Liver (tissue), 9 donors: ENCODE measurements around the gene ERCC4. TPM values are rescaled to one million over a fixed set of nuclear protein-coding genes. Genes with fewer than 3 reads are reported as not detected.

Source experiments
- DNase-seq: peaks from one replicate; pipeline ENCODE4 v3.0.0-alpha.2; 2017; ENCODE audit warnings: low spot score
- H3K27ac ChIP-seq, 2 donors: one replicate each; pipeline ENCODE4 v1.7.0; 2013; ENCODE audit warnings: inconsistent platforms in 2 of 2, low read length in 2 of 2, control low read depth in 1 of 2, low read depth in 1 of 2, mild to moderate bottlenecking in 1 of 2
- H3K27me3 ChIP-seq, 4 donors: one replicate each; pipeline versions ENCODE4 v1.6.1 to v1.7.0; 2013; ENCODE audit warnings: low read length in 3 of 4, inconsistent platforms in 1 of 4, mild to moderate bottlenecking in 1 of 4, moderate library complexity in 1 of 4; ENCODE audit not compliant: control insufficient read depth in 4 of 4, insufficient read depth in 4 of 4
- H3K36me3 ChIP-seq, 4 donors: one replicate each; pipeline versions ENCODE4 v1.6.1 to v1.7.0; 2013; ENCODE audit warnings: low read length in 3 of 4, mild to moderate bottlenecking in 3 of 4, low read depth in 1 of 4, moderate library complexity in 1 of 4; ENCODE audit not compliant: control insufficient read depth in 4 of 4, insufficient read depth in 3 of 4
- H3K4me1 ChIP-seq, 4 donors: one replicate each; pipeline versions ENCODE4 v1.6.1 to v1.7.0; 2013; ENCODE audit warnings: low read length in 3 of 4, mild to moderate bottlenecking in 3 of 4, moderate library complexity in 1 of 4; ENCODE audit not compliant: control insufficient read depth in 4 of 4, insufficient read depth in 4 of 4
- H3K4me3 ChIP-seq, 3 donors: one replicate each; pipeline versions ENCODE4 v1.6.1 to v1.7.0; 2013; ENCODE audit warnings: low read length in 3 of 3, control low read depth in 1 of 3, low read depth in 1 of 3, mild to moderate bottlenecking in 1 of 3
- H3K9ac ChIP-seq, 2 donors: one replicate each; pipeline ENCODE4 v1.7.0; 2013; ENCODE audit warnings: low read length in 2 of 2, mild to moderate bottlenecking in 2 of 2, moderate library complexity in 2 of 2, control low read depth in 1 of 2, low read depth in 1 of 2
- H3K9me3 ChIP-seq, 4 donors: one replicate each; pipeline versions ENCODE4 v1.6.1 to v1.7.0; 2013; ENCODE audit warnings: low read length in 3 of 4; ENCODE audit not compliant: control insufficient read depth in 4 of 4
- GABPA ChIP-seq, 2 donors: IDR thresholded peaks in 1 of 2; conservative IDR thresholded peaks in 1 of 2; 2 replicates each; pipeline ENCODE4 v1.6.1; 2016; ENCODE audit warnings: antibody characterized with exemption in 2 of 2, mild to moderate bottlenecking in 1 of 2, moderate library complexity in 1 of 2
- HNF4A ChIP-seq, 2 donors: conservative IDR thresholded peaks; 2 replicates each; pipeline ENCODE4 v1.6.1; 2016; ENCODE audit warnings: antibody characterized with exemption in 2 of 2, mild to moderate bottlenecking in 2 of 2
- HNF4G ChIP-seq: IDR thresholded peaks from 2 replicates; pipeline ENCODE4 v1.6.1; 2016; ENCODE audit warnings: antibody characterized with exemption
- JUND ChIP-seq, 2 donors: IDR thresholded peaks; 2 replicates each; pipeline ENCODE4 v1.6.1; 2016; ENCODE audit warnings: antibody characterized with exemption in 2 of 2
- RAD21 ChIP-seq, 2 donors: IDR thresholded peaks; 2 replicates each; pipeline ENCODE4 v1.6.1; 2016; ENCODE audit warnings: antibody characterized with exemption in 2 of 2, mild to moderate bottlenecking in 2 of 2
- RXRA ChIP-seq, 2 donors: IDR thresholded peaks; 2 replicates each; pipeline ENCODE4 v1.6.1; 2017 to 2018; ENCODE audit warnings: antibody characterized with exemption in 2 of 2, mild to moderate bottlenecking in 1 of 2
- TAF1 ChIP-seq: conservative IDR thresholded peaks from 2 replicates; pipeline ENCODE4 v1.6.1; 2016; ENCODE audit warnings: antibody characterized with exemption, mild to moderate bottlenecking
- YY1 ChIP-seq: IDR thresholded peaks from 2 replicates; pipeline ENCODE4 v1.6.1; 2016; ENCODE audit warnings: antibody characterized with exemption, mild to moderate bottlenecking
- WGBS: extraction: QIAGEN DNeasy Blood & Tissue Kit; methylation state at CpG from one replicate; pipeline ENCODE4 v1.1.7; 2013; 5-methylcytosine and 5-hydroxymethylcytosine counted together
- polyA plus RNA-seq, 2 donors: library from polyadenylated mRNA; stranded (reverse) in 1 of 2; unstranded in 1 of 2; fragments of 200-250 nt in 1 of 2; fragments of >200 nt in 1 of 2; fragmentation: Nextera tagmentation in 1 of 2; extraction: Ambion mirVana in 1 of 2; gene quantifications; one replicate each; pipeline versions ENCODE4 v1.2.1 to v1.2.3, GENCODE V29; 2013 to 2015
- total RNA-seq, 2 donors: library from RNA; depleted of rRNA; stranded (reverse); fragments of >200 nt; gene quantifications; one replicate each; pipeline ENCODE4 v1.2.3, GENCODE V29; 2014
- TF ChIP-seq, protein P1 (sequence below): fragments of 150-350 bp; IDR thresholded peaks from 2 replicates; pipeline ENCODE4 v1.5.1; 2017; ENCODE audit warnings: improper control_type of control experiment, low read depth, low read length; ENCODE audit not compliant: missing input control
- TF ChIP-seq, protein P2 (sequence below): IDR thresholded peaks from 2 replicates; pipeline ENCODE4 v1.6.1; 2016; ENCODE audit warnings: antibody characterized with exemption
- TF ChIP-seq, protein P3 (sequence below): IDR thresholded peaks from 2 replicates; pipeline ENCODE4 v1.6.1; 2016; ENCODE audit warnings: antibody characterized with exemption
- donor health status: healthy.
- donor health status: healthy.
- donor health status: healthy.
- donor health status: healthy.
- donor health status: healthy.

The ERCC4 gene
- total and polyA plus RNA-seq, 4 donors = 1.6 to 11.1 (median 4.9) TPM

DNA sequence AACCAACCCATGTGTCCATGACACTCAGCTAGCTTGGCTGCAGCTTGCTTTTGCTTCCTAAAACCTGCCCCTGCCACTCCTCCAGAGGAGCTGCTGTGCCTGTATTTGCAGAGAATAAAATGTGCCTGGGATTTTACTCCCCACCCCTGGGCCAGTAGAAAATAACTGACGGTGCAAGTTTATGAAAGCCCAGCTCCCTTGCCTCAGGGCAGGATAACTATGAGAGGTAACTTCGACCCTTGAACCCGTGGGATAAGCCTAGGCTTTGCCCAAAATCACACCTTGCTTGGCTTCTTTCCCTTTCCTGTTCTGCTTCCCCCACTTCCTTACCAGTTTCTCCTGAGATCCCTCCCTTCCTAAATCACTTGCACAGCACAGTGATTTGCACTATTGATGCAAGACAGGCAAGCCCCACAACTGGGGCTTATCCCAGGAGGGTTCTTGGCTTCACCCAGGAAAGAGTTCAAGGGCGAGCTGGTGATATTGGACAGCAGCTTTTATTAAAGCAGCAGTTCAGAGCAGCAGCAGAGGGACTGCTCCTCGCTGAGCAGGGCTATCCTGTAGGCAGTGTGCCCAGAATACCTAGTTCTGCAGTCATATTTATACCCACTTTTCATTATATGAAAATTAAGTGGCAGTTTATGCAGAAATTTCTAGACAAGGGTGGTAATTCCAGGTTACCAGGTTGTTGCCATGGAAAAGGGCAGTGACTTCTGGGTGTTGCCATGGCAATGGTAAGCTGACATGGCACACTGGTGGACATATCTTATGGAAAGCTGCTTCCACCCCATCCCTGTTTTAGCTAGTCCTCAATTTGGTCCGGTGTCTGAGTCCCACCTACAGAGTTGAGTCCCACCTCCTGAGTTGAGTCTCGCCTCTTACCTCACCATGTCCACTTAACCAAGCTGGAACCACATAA, 6.3 kb upstream of the ERCC4 start (continued):
- TF ChIP-seq, protein P1, sequence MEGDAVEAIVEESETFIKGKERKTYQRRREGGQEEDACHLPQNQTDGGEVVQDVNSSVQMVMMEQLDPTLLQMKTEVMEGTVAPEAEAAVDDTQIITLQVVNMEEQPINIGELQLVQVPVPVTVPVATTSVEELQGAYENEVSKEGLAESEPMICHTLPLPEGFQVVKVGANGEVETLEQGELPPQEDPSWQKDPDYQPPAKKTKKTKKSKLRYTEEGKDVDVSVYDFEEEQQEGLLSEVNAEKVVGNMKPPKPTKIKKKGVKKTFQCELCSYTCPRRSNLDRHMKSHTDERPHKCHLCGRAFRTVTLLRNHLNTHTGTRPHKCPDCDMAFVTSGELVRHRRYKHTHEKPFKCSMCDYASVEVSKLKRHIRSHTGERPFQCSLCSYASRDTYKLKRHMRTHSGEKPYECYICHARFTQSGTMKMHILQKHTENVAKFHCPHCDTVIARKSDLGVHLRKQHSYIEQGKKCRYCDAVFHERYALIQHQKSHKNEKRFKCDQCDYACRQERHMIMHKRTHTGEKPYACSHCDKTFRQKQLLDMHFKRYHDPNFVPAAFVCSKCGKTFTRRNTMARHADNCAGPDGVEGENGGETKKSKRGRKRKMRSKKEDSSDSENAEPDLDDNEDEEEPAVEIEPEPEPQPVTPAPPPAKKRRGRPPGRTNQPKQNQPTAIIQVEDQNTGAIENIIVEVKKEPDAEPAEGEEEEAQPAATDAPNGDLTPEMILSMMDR = no peak
- no peak for TF ChIP-seq TAF1

DNA sequence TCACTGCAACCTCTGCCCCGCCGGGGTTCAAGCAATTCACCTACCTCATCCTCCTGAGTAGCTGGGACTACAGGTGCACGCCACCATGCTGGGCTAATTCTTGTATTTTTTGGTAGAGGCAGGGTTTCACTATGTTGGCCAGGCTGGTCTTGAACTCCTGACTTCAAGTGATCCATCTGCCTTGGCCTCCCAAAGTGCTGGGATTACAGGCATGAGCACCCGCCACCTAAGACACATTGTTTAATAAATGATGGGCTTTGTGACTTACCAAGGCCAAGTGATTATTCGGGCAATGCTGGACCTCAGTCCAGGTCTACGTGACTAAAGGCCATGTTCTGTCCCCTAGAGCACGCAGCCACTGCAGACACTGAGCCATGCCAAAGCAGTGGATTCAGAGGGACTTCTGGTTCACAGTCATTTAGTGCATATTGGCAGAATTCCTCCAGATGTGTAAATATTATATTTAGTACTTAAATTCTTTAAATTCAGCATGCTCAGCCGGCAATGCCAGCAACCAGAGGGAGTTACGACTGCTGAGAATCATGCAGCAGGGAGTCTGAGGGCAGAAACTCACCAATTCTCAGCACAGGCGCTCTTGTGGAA, 4.8 kb upstream of the ERCC4 start:
- H3K27ac ChIP-seq = no peak overlapping the region
- no peak overlapping the region for H3K4me3 ChIP-seq
- 63% methylated on average over 10 of the region's 10 CpGs for WGBS
- TF ChIP-seq HNF4A (conservative IDR thresholded peaks at IDR 0.05) (peak in 1 of 2 donors; percentile 17), HNF4G (no peak)
- H3K9me3 ChIP-seq = no peaks in the 10 kb centered on the region
- H3K4me1 ChIP-seq = peaks cover 7 to 28% (median 17%) of the 10 kb centered on the region in 4 donors
- H3K9ac ChIP-seq = no peak overlapping the region
- DNase-seq = no peak
- H3K27me3 ChIP-seq = no peaks in the 10 kb centered on the region
- H3K36me3 ChIP-seq = no peaks in the 10 kb centered on the region

DNA sequence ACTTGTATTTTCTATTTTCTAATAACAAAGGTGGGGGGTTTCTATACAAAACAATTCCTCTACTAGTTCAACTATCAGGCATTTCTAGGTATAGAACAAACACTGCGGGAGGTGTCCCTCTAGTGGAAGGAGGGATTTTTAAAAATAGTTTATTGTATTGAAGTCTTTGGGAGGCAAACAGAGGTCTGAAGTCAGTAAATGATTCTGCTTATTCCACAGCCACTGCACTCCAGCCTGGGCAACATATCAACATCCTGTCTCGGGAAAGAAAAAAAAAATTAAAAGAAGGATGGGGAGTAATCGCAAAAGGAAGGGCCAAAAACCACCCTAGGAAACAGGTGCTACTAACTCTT, 648 bp upstream of the ERCC4 start:
- DNase-seq = no peak
- H3K4me1 ChIP-seq = peaks cover 9 to 22% (median 16%) of the 10 kb centered on the region in 4 donors

DNA sequence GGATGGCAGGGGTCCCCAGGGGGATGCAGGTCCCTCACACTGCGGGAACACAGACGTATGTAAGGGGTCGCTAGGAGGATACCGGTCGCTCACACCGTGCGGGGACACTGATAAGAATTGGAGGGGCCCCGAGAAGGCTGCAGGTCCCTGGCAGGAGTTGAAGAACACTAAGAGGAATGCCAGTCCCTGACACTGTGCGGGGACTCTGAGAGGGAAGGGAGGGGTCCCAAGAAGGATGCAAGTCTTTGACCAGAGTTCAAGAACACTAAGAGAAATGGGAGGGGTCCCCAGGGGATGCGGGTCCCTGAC, 510 bp downstream of the ERCC4 start:
- no peak for DNase-seq
- TF ChIP-seq RAD21 (IDR thresholded peaks at IDR 0.05) = no peak
- TF ChIP-seq, protein P2, sequence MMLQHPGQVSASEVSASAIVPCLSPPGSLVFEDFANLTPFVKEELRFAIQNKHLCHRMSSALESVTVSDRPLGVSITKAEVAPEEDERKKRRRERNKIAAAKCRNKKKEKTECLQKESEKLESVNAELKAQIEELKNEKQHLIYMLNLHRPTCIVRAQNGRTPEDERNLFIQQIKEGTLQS = no peak
- TF ChIP-seq RXRA (IDR thresholded peaks at IDR 0.05) = no peak
- TF ChIP-seq, protein P3, sequence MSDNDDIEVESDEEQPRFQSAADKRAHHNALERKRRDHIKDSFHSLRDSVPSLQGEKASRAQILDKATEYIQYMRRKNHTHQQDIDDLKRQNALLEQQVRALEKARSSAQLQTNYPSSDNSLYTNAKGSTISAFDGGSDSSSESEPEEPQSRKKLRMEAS = no peak
- TF ChIP-seq HNF4A (conservative IDR thresholded peaks at IDR 0.05) = no peak
- no peak for TF ChIP-seq JUND (IDR thresholded peaks at IDR 0.05)
- no peak for TF ChIP-seq YY1
- TF ChIP-seq GABPA (IDR thresholded peaks at IDR 0.05 in 1 of 2, conservative IDR thresholded peaks at IDR 0.05 in 1 of 2) = no peak
- TF ChIP-seq, protein P1 = no peak

More for the DNA sequence above, 648 bp upstream of the ERCC4 start:
- Histone ChIP-seq H3K27ac (peak overlapping the region; percentile 62 to 74), H3K9me3 (no peaks in the 10 kb centered on the region), H3K4me3 (peak overlapping the region; percentile 39 to 94 (median 70)), H3K36me3 (peaks cover 0 to 6% (median 0%) of the 10 kb centered on the region in 4 donors), H3K9ac (peak overlapping the region; percentile 83 to 97), H3K27me3 (no peaks in the 10 kb centered on the region)
- 1% methylated on average over 3 of the region's 3 CpGs for WGBS
- TF ChIP-seq RAD21 (IDR thresholded peaks at IDR 0.05) (peak; percentile 65 to 78), TAF1 (no peak)
- TF ChIP-seq, protein P1 = peak; percentile 39

More for the DNA sequence above, 510 bp downstream of the ERCC4 start:
- Histone ChIP-seq H3K4me1 (peaks cover 9 to 22% (median 16%) of the 10 kb centered on the region in 4 donors), H3K27ac (peak overlapping the region; percentile 62 to 74), H3K4me3 (peak overlapping the region; percentile 70 to 94 (median 88)), H3K36me3 (peaks cover 0 to 6% (median under 1%) of the 10 kb centered on the region in 4 donors), H3K27me3 (no peaks in the 10 kb centered on the region), H3K9me3 (no peaks in the 10 kb centered on the region), H3K9ac (peak overlapping the region; percentile 94 to 97)
- 3% methylated on average over 10 of the region's 10 CpGs for WGBS
